Ovary (tissue), 9 donors: Measurements from ENCODE around the gene MAST2. TPM values are rescaled to one million over a fixed set of nuclear protein-coding genes. Genes with fewer than 3 reads are reported as not detected.

Source experiments
- DNase-seq, 5 donors: peaks; one replicate each; pipeline ENCODE4 v3.0.0-alpha.2; 2019 to 2020
- H3K27ac ChIP-seq, 2 donors: fragments of 200-600 bp; one replicate each; pipeline versions ENCODE4 v1.5.1 to v1.8.0; 2019 to 2022
- H3K27me3 ChIP-seq: fragments of 200-600 bp; one replicate; pipeline ENCODE4 v1.8.0; 2022
- H3K36me3 ChIP-seq: fragments of 200-600 bp; sonication (generic); one replicate; pipeline ENCODE4 v1.5.1; 2019
- H3K4me1 ChIP-seq: one replicate; pipeline ENCODE4 v1.8.1; 2013; ENCODE audit warnings: mild to moderate bottlenecking, moderate library complexity; ENCODE audit not compliant: insufficient read depth
- H3K4me3 ChIP-seq: fragments of 200-600 bp; sonication (generic); one replicate; pipeline ENCODE4 v1.5.1; 2017
- H3K9me3 ChIP-seq, 2 donors: fragments of 200-600 bp in 1 of 2; sonication (generic) in 1 of 2; one replicate each; pipeline versions ENCODE4 v1.5.1 to v1.8.1; 2013 to 2019; ENCODE audit warnings: mild to moderate bottlenecking in 1 of 2, moderate library complexity in 1 of 2
- CTCF ChIP-seq, 3 donors: fragments of 450-650 bp in 2 of 3; fragments of 200-600 bp in 1 of 3; IDR thresholded peaks; one replicate each; pipeline versions ENCODE4 v1.5.1 to v1.8.0; 2016 to 2022; ENCODE audit warnings: antibody characterized with exemption in 3 of 3, mild to moderate bottlenecking in 1 of 3
- EP300 ChIP-seq: sonication (generic); formaldehyde crosslinking; IDR thresholded peaks from one replicate; pipeline ENCODE4 v1.6.1; 2017; ENCODE audit warnings: antibody characterized with exemption
- POLR2A ChIP-seq: fragments of 450-650 bp; IDR thresholded peaks from one replicate; pipeline ENCODE4 v1.6.1; 2017; ENCODE audit warnings: antibody characterized with exemption, mild to moderate bottlenecking, moderate library complexity
- WGBS, 3 donors: extraction: QIAGEN DNeasy Blood & Tissue Kit in 1 of 3; methylation state at CpG; one replicate each; pipeline versions ENCODE4 v1.1.5 to v1.1.7; 2013 to 2017; 5-methylcytosine and 5-hydroxymethylcytosine counted together
- intact Hi-C, 4 donors: fragments of 100-400 bp; cut with DNase I; formaldehyde crosslinking; loops; one replicate each; pipeline versions ENCODE4 v1.11.0 to v1.15.1; 2022 to 2023
- polyA plus RNA-seq, 2 donors: library from polyadenylated mRNA; stranded (reverse); fragments of 200-250 nt in 1 of 2; fragments of 350-450 nt in 1 of 2; fragmentation: Illumina TruSeq in 1 of 2; extraction: RNeasy Lipid Tissue Mini Kit (QIAGEN cat#74804) in 1 of 2; gene quantifications; one replicate each; pipeline ENCODE4 v1.2.3, GENCODE V29; 2013 to 2014
- total RNA-seq, 7 donors: library from RNA; depleted of rRNA in 2 of 7; stranded (reverse); fragments of >200 nt in 2 of 7; fragmentation: NEBNext Ultra II Directional in 3 of 7; extraction: Animal tissue kit (Norgen Biotek cat#: 25700) in 3 of 7; gene quantifications; one replicate each; pipeline versions ENCODE4 v1.1.0 to v1.2.4, GENCODE V29; 2016 to 2023
- donor health status: DM: no; HTN: no; CAD: no; lungs with moderate emphysema.
- donor health status: DM: no; HTN: no; CAD: no.
- donor health status: Bipolar disorder and iron deficiency.
- donor health status: DM: yes; HTN: yes; CAD: no.
- donor health status: DM: no; HTN: no; CAD: no.
- donor health status: DM: yes; HTN: yes; CAD: no.

The MAST2 gene
- total and polyA plus RNA-seq, 9 donors: 22.6 to 50.4 (median 31.7) TPM

GRCh38 chr1:45908611-45909140 lies 105.3 kb downstream of the MAST2 start:
- H3K4me1 ChIP-seq: peaks cover 4% of the 10 kb centered on the region
- DNase-seq: no peak
- H3K27ac ChIP-seq: no peak overlapping the region
- TF ChIP-seq EP300 (no peak), POLR2A (no peak), CTCF (IDR thresholded peaks at IDR 0.05) (no peak)
- H3K36me3 ChIP-seq: no peaks in the 10 kb centered on the region
- no peaks in the 10 kb centered on the region for H3K9me3 ChIP-seq
- intact Hi-C loops: no loop called here
- H3K27me3 ChIP-seq: no peaks in the 10 kb centered on the region
- WGBS, 3 donors: 81 to 89% (median 84%) methylated on average over 3 of the region's 3 CpGs
- H3K4me3 ChIP-seq: no peak overlapping the region

DNA sequence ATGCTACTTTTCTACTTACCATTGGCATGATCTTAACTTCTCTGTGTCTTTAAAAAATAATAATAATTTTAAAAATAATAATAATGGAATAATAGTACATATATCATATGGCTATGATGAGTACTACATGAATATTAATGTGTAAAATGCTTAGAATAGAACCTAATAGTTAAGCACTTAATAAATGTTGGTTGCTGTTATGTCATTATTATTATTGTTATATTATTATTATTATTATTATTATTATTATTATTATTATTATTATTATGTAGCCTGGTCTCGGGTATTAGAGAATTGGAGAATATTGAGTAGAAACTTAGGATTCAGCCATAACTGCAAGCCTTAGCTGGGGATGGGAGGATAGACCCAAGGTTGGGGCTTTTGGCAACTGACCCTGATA lies 108.2 kb downstream of the MAST2 start:
- H3K27ac ChIP-seq: no peak overlapping the region
- H3K9me3 ChIP-seq: no peaks in the 10 kb centered on the region
- no peak for DNase-seq
- intact Hi-C loops: no loop called here
- WGBS, 3 donors: 91 to 100% (median 95%) methylated on average over 1 of the region's 1 CpG
- no peaks in the 10 kb centered on the region for H3K27me3 ChIP-seq
- H3K4me1 ChIP-seq: peaks cover 11% of the 10 kb centered on the region
- no peak overlapping the region for H3K4me3 ChIP-seq
- TF ChIP-seq CTCF (IDR thresholded peaks at IDR 0.05) (no peak), POLR2A (no peak), EP300 (no peak)
- H3K36me3 ChIP-seq: no peaks in the 10 kb centered on the region

DNA sequence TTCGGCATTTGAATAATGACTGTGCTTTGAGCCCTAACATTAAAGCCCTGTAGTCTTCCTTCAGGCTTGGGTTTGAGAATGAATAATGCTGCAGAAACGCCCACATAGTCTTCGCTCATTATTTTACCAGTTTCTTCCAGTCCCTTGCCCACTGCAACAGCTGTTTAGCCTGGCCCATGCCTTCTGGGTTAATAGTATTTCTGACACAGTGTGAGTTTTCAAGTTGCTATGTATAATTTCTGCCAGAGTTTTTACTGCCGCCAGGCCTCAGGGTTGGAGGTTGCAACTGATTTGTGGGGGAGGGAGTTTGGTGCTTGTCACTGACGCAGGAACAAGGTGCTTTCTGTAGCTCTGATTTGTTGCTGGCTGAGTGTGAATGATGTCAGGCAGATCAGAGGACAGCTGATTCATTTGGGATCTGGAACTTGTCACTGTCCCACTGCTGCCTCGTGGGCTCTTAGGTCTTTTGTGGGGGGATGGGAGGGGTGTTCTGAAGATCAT lies 109.8 kb downstream of the MAST2 start:
- H3K36me3 ChIP-seq: no peaks in the 10 kb centered on the region
- no peak overlapping the region for H3K4me3 ChIP-seq
- no peaks in the 10 kb centered on the region for H3K27me3 ChIP-seq
- intact Hi-C loops: no loop called here
- H3K4me1 ChIP-seq: peaks cover 11% of the 10 kb centered on the region
- peak; percentile 65 to 75 (median 69) for DNase-seq
- H3K27ac ChIP-seq: peak overlapping the region in 1 of 2 donors; percentile 72
- no peak for TF ChIP-seq EP300
- no peak for TF ChIP-seq CTCF (IDR thresholded peaks at IDR 0.05)
- TF ChIP-seq POLR2A: no peak
- no peaks in the 10 kb centered on the region for H3K9me3 ChIP-seq
- 9 to 14% (median 12%) methylated on average over 6 of the region's 6 CpGs for WGBS, 3 donors

DNA sequence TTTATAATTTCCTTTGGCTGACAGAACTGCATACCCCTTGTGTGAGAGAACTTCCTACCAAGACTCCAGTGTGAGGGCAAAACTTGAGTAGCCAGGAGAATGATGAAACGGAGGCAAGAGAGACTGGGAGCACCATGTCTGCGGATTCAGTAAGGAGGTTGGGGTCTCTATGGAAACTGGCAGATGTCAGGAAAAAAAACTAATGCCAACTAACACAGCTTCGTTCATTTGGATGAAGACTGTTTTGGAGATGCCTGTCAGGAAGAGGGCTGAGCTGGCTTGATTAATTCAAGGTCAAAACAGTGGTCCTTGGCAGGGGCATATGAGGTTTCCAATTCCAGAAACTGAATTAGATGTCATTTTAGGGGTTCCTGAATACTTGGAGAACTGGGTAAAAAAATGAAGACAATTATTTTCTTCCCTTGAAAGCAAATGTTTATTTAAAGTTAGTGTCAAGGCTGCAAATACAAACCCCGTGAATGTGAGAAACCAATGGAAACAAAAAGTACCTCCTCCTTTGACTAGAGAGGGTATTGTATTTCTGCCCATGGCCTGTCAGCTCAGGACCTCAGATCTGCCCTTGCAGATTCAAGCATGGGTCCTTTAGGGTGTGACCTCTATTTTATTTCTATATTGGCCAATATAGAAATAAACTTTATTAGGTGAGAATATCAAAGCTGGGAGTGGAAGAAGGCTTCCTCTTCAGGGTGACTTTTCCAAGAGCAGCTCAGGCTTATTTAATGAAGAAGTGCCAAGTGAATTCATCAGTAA lies 110.5 kb downstream of the MAST2 start:
- TF ChIP-seq CTCF (IDR thresholded peaks at IDR 0.05) (no peak), EP300 (no peak), POLR2A (no peak)
- intact Hi-C loops: no loop called here
- Histone ChIP-seq H3K4me3 (no peak overlapping the region), H3K9me3 (no peaks in the 10 kb centered on the region), H3K27ac (peak overlapping the region in 1 of 2 donors; percentile 72), H3K36me3 (no peaks in the 10 kb centered on the region), H3K4me1 (peaks cover 11% of the 10 kb centered on the region), H3K27me3 (no peaks in the 10 kb centered on the region)
- WGBS, 3 donors: 21 to 32% (median 28%) methylated on average over 4 of the region's 4 CpGs
- DNase-seq: no peak
